Coronary artery (tissue), 2 donors: Measurements from ENCODE around the gene PPT1.

Source experiments
- DNase-seq: peaks from one replicate; pipeline ENCODE4 v3.0.0-alpha.2; 2017; ENCODE audit warnings: low spot score
- H3K27ac ChIP-seq, 2 donors: fragments of 200-600 bp; sonication (generic); one replicate each; pipeline ENCODE4 v1.5.1; 2016 to 2019
- H3K4me3 ChIP-seq: fragments of 200-600 bp; sonication (generic); 2 replicates; pipeline ENCODE4 v1.5.1; 2016; ENCODE audit warnings: mild to moderate bottlenecking, moderate library complexity
- CTCF ChIP-seq: fragments of 200-600 bp; sonication (generic); IDR thresholded peaks from one replicate; pipeline ENCODE4 v1.5.1; 2019; ENCODE audit warnings: antibody characterized with exemption

PPT1 gene

GRCh38 chr1:40045766-40046165, 51.3 kb downstream of the PPT1 start:
- DNase-seq, result no peak
- no peak overlapping the region for H3K4me3 ChIP-seq
- no peak for TF ChIP-seq CTCF
- peak overlapping the region in 1 of 2 donors; percentile 44 for H3K27ac ChIP-seq

GRCh38 chr1:40045182-40045581, 51.9 kb downstream of the PPT1 start:
- Histone ChIP-seq H3K27ac (peak overlapping the region in 1 of 2 donors; percentile 7), H3K4me3 (peak overlapping the region; percentile 27)
- DNase-seq, result no peak
- TF ChIP-seq CTCF, result no peak

GRCh38 chr1:40044110-40044509, 52.9 kb downstream of the PPT1 start:
- Histone ChIP-seq H3K4me3 (peak overlapping the region; percentile 76), H3K27ac (no peak overlapping the region)
- TF ChIP-seq CTCF, result no peak
- DNase-seq, result no peak

GRCh38 chr1:40042341-40042740, 54.7 kb downstream of the PPT1 start:
- Histone ChIP-seq H3K4me3 (peak overlapping the region; percentile 76), H3K27ac (peak overlapping the region; percentile 41 to 93)
- TF ChIP-seq CTCF, result no peak
- no peak for DNase-seq

- H3K4me3 ChIP-seq, result peak overlapping the region; percentile 76
- DNase-seq, result no peak
- TF ChIP-seq CTCF, result no peak
- H3K27ac ChIP-seq, result peak overlapping the region; percentile 93 to 98
Observed at GRCh38 chr1:40041466-40041838, 55.6 kb downstream of the PPT1 start.

GRCh38 chr1:40040511-40041465, 56.3 kb downstream of the PPT1 start, which contains the start of gene CAP1:
Gene CAP1 (plus strand): TSS chr1:40040729. CDS start chr1:40059347, 18,618 bp downstream.
- peak within 1 kb of the TSS; percentile 76 for H3K4me3 ChIP-seq
- TF ChIP-seq CTCF, result no peak
- peak; percentile 100 for DNase-seq
- H3K27ac ChIP-seq, result peak within 1 kb of the TSS; percentile 93 to 98
